Right lobe of liver (tissue), 6 donors: ENCODE measurements around the gene RASA2. TPM values are rescaled to one million over a fixed set of nuclear protein-coding genes. Genes with fewer than 3 reads are reported as not detected.

Experiments
- ATAC-seq, 4 donors: fragments of 200-7000 bp; cut with Tn5 transposase; one replicate each; pipeline ENCODE4 v1.9.1; 2020; ENCODE audit warnings: mild to moderate bottlenecking in 4 of 4, moderate library complexity in 4 of 4
- DNase-seq, 3 donors: peaks; one replicate each; pipeline ENCODE4 v3.0.0-alpha.2; 2020
- H3K27ac ChIP-seq, 3 donors: fragments of 200-600 bp; one replicate each; pipeline ENCODE4 v1.8.0; 2022
- H3K27me3 ChIP-seq, 2 donors: fragments of 200-600 bp; one replicate each; pipeline ENCODE4 v1.8.0; 2022
- H3K36me3 ChIP-seq, 4 donors: fragments of 200-600 bp; sonication (generic) in 1 of 4; one replicate each; pipeline versions ENCODE4 v1.5.1 to v1.8.0; 2017 to 2022; ENCODE audit warnings: control low read depth in 1 of 4
- H3K4me1 ChIP-seq, 4 donors: fragments of 200-600 bp; sonication (generic) in 1 of 4; one replicate each; pipeline versions ENCODE4 v1.5.1 to v1.8.0; 2017 to 2022; ENCODE audit warnings: control low read depth in 1 of 4
- H3K4me3 ChIP-seq, 3 donors: fragments of 200-600 bp; one replicate each; pipeline ENCODE4 v1.8.0; 2022
- H3K9me3 ChIP-seq, 4 donors: fragments of 200-600 bp; sonication (generic) in 1 of 4; one replicate each; pipeline versions ENCODE4 v1.5.1 to v1.8.0; 2017 to 2022; ENCODE audit warnings: control low read depth in 1 of 4
- CTCF ChIP-seq, 4 donors: fragments of 200-600 bp in 3 of 4; fragments of 450-650 bp in 1 of 4; IDR thresholded peaks; one replicate each; pipeline versions ENCODE4 v1.5.1 to v1.8.0; 2016 to 2022; ENCODE audit warnings: antibody characterized with exemption in 4 of 4, mild to moderate bottlenecking in 2 of 4
- POLR2A ChIP-seq: fragments of 450-650 bp; IDR thresholded peaks from one replicate; pipeline ENCODE4 v1.6.1; 2017; ENCODE audit warnings: antibody characterized with exemption, mild to moderate bottlenecking
- WGBS: methylation state at CpG from one replicate; pipeline ENCODE4 v1.1.6; 2018; ENCODE audit warnings: low coverage, low lambda C conversion rate; ENCODE audit not compliant: insufficient coverage; ENCODE audit errors: missing lambda C conversion rate; 5-methylcytosine and 5-hydroxymethylcytosine counted together
- intact Hi-C, 2 donors: fragments of 100-400 bp; cut with DNase I; formaldehyde crosslinking; loops; one replicate each; pipeline versions ENCODE4 v1.11.2 to v1.14.1; 2022
- total RNA-seq, 6 experiments: library from RNA; depleted of rRNA in 2 of 6; stranded (reverse); fragments of >200 nt in 2 of 6; fragmentation: NEBNext Ultra II Directional in 3 of 6; extraction: Animal tissue kit (Norgen Biotek cat#: 25700) in 3 of 6; gene quantifications; one replicate each; pipeline versions ENCODE4 v1.1.0 to v1.2.4, GENCODE V29; 2016 to 2023
- donor health status: DM: no; HTN: yes; CAD: no.
- donor health status: DM: no; HTN: no; CAD: no.
- donor health status: DM: no; HTN: no; CAD: no.
- donor health status: DM: no; HTN: yes; CAD: no.
- donor health status: DM: no; HTN: yes; CAD: no.

RASA2 gene
- total RNA-seq, 6 experiments from 2014 or later = 3.5 to 7.9 (median 5.5) TPM

DNA sequence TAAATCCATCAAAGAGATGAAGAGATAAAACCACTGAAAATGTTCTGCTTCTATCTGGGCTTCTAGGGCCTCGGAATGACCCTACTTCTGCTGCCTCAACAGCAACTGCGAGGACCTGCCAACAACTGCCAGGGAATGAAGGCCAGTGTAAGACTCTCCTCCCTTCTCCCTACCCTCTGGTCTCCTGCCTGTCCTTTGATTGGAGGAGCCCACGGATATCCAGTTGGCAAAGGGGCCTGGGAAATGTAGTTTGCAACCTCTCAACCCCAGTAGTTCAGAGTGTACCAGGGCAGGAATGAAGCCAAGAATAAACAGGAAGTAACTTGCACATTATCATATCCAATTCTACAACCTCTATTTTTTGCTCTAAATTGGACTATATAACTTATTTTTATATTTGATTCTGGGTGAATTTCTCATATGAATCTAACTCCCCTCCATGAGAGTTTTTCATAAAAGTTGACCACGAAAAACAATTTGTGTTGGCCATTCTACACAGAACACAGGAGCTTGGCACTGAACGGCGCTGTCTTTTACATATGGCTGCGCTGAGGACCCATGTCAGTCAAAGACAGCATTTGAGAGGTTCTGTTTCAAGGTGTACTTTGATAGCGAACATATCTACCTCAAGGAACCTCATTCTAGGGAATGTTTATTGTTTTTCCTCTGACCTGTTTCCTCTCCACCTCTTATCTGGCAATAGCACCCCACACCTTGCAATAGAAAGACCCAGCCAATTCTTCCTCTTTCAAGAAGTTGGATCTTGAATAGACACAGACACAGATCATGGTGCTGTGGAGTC, 160.1 kb downstream of the RASA2 start:
- peak; percentile 81 to 88 (median 84) for ATAC-seq
- H3K4me1 ChIP-seq = peaks cover 0 to 4% (median 0%) of the 10 kb centered on the region in 4 donors
- no peaks in the 10 kb centered on the region for H3K9me3 ChIP-seq
- H3K27me3 ChIP-seq = no peaks in the 10 kb centered on the region
- H3K36me3 ChIP-seq = no peaks in the 10 kb centered on the region
- no peak for TF ChIP-seq POLR2A
- TF ChIP-seq CTCF (IDR thresholded peaks at IDR 0.05) = no peak
- no peak overlapping the region for H3K4me3 ChIP-seq
- WGBS = 77% methylated on average over 7 of the region's 8 CpGs
- DNase-seq = no peak
- intact Hi-C loops = no loop called here
- H3K27ac ChIP-seq = no peak overlapping the region

DNA sequence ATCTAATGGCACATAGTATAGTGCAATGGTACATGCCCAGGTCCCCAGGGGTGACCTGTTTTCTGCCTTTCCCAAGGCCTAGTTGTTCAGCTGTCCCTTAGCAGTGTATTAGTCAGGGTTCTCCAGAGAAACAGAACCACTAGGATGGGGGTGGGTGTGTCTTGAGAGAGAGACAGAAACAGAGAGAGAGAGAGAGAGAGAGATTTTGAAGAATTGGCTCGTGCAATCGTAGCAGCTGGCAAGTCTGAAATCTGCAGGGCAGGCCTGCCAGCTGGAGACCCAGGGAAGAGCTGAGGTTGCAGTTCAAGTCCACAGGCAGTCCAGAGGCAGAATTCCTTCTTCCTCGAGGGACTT, 160.7 kb downstream of the RASA2 start:
- 60% methylated on average over 2 of the region's 3 CpGs for WGBS
- DNase-seq = no peak
- no peaks in the 10 kb centered on the region for H3K9me3 ChIP-seq

DNA sequence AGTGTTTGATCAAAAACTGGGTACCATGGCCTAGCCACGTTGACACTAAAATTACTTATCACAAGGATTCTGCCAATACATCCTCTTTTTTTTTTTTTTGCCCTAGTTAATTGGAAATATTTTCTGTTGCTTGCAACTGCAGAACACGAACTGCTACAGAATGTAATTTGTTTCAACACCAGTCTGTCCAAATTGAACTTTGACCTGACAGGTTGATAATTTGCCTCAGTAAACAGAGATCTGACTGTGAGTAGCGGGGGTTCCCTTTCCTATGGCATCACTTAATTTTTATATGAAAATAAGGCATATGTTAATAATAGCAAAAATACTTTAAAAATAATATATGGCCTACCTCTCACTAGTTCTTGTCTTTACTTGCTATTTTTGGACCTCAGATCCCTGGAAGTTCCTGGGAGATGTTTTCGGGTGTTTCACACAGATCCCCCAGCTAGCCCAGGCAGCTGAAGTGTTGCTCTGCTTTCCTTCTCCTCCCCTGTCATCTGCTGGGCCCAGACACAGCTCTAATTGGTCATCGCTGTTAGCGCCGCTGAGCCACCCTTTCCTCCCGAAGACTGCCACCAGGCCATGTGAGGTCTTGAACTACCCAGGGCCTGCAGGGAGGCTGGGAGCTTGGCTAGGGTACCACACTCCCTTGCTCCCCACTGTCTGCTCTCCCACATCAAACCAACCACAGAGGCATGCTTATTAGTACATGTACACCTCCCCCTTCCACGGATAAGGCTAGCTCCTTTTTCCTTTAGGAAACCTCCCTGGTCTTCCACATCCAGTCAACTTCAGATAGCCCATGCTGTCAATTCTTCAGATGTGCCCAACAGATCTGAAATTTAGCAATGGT, 161.5 kb downstream of the RASA2 start:
- DNase-seq (no peak), ATAC-seq (peak; percentile 20 to 73 (median 54))
- H3K27ac ChIP-seq = no peak overlapping the region
- H3K9me3 ChIP-seq = no peaks in the 10 kb centered on the region
- WGBS = 57% methylated on average over 9 of the region's 9 CpGs
- H3K4me3 ChIP-seq = no peak overlapping the region
- intact Hi-C loops = no loop called here
- H3K4me1 ChIP-seq = peaks cover 0 to 4% (median 0%) of the 10 kb centered on the region in 4 donors
- H3K27me3 ChIP-seq = no peaks in the 10 kb centered on the region
- TF ChIP-seq POLR2A (no peak), CTCF (IDR thresholded peaks at IDR 0.05) (no peak)
- H3K36me3 ChIP-seq = no peaks in the 10 kb centered on the region

More for the DNA sequence above, 160.7 kb downstream of the RASA2 start:
- Histone ChIP-seq H3K4me3 (no peak overlapping the region), H3K36me3 (no peaks in the 10 kb centered on the region), H3K27me3 (no peaks in the 10 kb centered on the region), H3K4me1 (peaks cover 0 to 4% (median 0%) of the 10 kb centered on the region in 4 donors), H3K27ac (no peak overlapping the region)
- intact Hi-C loops = no loop called here
- peak in 1 of 4 donors; percentile 11 for ATAC-seq
- no peak for TF ChIP-seq POLR2A
- no peak for TF ChIP-seq CTCF (IDR thresholded peaks at IDR 0.05)

- Histone ChIP-seq H3K27me3 (no peaks in the 10 kb centered on the region), H3K4me1 (no peaks in the 10 kb centered on the region), H3K4me3 (no peak overlapping the region), H3K27ac (no peak overlapping the region), H3K36me3 (no peaks in the 10 kb centered on the region), H3K9me3 (no peaks in the 10 kb centered on the region)
- ATAC-seq (no peak), DNase-seq (no peak)
- 77% methylated on average over 3 of the region's 3 CpGs for WGBS
- intact Hi-C loops = no loop called here
- TF ChIP-seq POLR2A (no peak), CTCF (IDR thresholded peaks at IDR 0.05) (no peak)
Observed at GRCh38 chr3:141649871-141650270, 163.0 kb downstream of the RASA2 start.
